Upper lobe of left lung (tissue), 6 donors: Measurements from ENCODE around the gene PPP1R14D. TPM values are rescaled to one million over a fixed set of nuclear protein-coding genes. Genes with fewer than 3 reads are reported as not detected.

Experiments used
- ATAC-seq, 2 donors: fragments of 200-7000 bp; cut with Tn5 transposase; one replicate each; pipeline ENCODE4 v1.9.1; 2022; ENCODE audit warnings: mild to moderate bottlenecking in 2 of 2, moderate library complexity in 2 of 2; ENCODE audit not compliant: low FRiP score in 2 of 2
- DNase-seq, 2 donors: peaks; one replicate each; pipeline ENCODE4 v3.0.0-alpha.2; 2019 to 2020
- H3K27ac ChIP-seq, 4 donors: fragments of 200-600 bp; sonication (generic); one replicate each; pipeline ENCODE4 v1.5.1; 2016 to 2019
- H3K27me3 ChIP-seq, 4 donors: fragments of 200-600 bp; sonication (generic); one replicate each; pipeline ENCODE4 v1.5.1; 2017 to 2019
- H3K36me3 ChIP-seq, 4 donors: fragments of 200-600 bp; sonication (generic); one replicate each; pipeline ENCODE4 v1.5.1; 2016 to 2019
- H3K4me1 ChIP-seq, 4 donors: fragments of 200-600 bp; sonication (generic); one replicate each; pipeline ENCODE4 v1.5.1; 2018 to 2019
- H3K4me3 ChIP-seq, 4 donors: fragments of 200-600 bp; sonication (generic); one replicate each; pipeline ENCODE4 v1.5.1; 2017 to 2019; ENCODE audit warnings: mild to moderate bottlenecking in 2 of 4, moderate library complexity in 1 of 4
- H3K9me3 ChIP-seq, 4 donors: fragments of 200-600 bp; sonication (generic); one replicate each; pipeline ENCODE4 v1.5.1; 2018 to 2019
- CTCF ChIP-seq, 6 experiments: fragments of 450-650 bp in 4 of 6; fragments of 200-600 bp in 2 of 6; sonication (generic) in 2 of 6; IDR thresholded peaks; one replicate each; pipeline ENCODE4 v1.5.1; 2016 to 2019; ENCODE audit warnings: antibody characterized with exemption in 6 of 6
- EP300 ChIP-seq, 4 donors: sonication (generic); formaldehyde crosslinking; IDR thresholded peaks; one replicate each; pipeline ENCODE4 v1.5.1; 2017; ENCODE audit warnings: antibody characterized with exemption in 4 of 4, control low read depth in 2 of 4
- POLR2A ChIP-seq, 4 donors: fragments of 450-650 bp; IDR thresholded peaks; one replicate each; pipeline ENCODE4 v1.5.1; 2016 to 2017; ENCODE audit warnings: antibody characterized with exemption in 4 of 4, mild to moderate bottlenecking in 2 of 4
- POLR2AphosphoS5 ChIP-seq, 2 donors: sonication (generic); formaldehyde crosslinking; IDR thresholded peaks; one replicate each; pipeline ENCODE4 v1.5.1; 2017; ENCODE audit warnings: antibody characterized with exemption in 2 of 2
- WGBS, 2 donors: methylation state at CpG; one replicate each; pipeline ENCODE4 v1.1.5; 2017 to 2018; 5-methylcytosine and 5-hydroxymethylcytosine counted together
- small RNA-seq, 4 donors: library from RNA; depleted of rRNA; stranded (forward); fragments of <200 nt; gene quantifications; one replicate each; pipeline ENCODE3, GENCODE V24; 2016
- total RNA-seq, 6 donors: library from RNA; depleted of rRNA in 4 of 6; stranded (reverse); fragments of >200 nt in 4 of 6; gene quantifications; one replicate each; pipeline versions ENCODE4 v1.1.0 to v1.2.1, GENCODE V29; 2016 to 2021
- donor health status: DM: no; HTN: no; CAD: no; lungs with moderate emphysema.
- donor health status: DM: no; HTN: yes; CAD: no; lungs with severe emphysema.

The PPP1R14D gene
- total RNA-seq, 6 donors from 2014 or later = 0.34 to 3.3 TPM; not detected in 4

DNA sequence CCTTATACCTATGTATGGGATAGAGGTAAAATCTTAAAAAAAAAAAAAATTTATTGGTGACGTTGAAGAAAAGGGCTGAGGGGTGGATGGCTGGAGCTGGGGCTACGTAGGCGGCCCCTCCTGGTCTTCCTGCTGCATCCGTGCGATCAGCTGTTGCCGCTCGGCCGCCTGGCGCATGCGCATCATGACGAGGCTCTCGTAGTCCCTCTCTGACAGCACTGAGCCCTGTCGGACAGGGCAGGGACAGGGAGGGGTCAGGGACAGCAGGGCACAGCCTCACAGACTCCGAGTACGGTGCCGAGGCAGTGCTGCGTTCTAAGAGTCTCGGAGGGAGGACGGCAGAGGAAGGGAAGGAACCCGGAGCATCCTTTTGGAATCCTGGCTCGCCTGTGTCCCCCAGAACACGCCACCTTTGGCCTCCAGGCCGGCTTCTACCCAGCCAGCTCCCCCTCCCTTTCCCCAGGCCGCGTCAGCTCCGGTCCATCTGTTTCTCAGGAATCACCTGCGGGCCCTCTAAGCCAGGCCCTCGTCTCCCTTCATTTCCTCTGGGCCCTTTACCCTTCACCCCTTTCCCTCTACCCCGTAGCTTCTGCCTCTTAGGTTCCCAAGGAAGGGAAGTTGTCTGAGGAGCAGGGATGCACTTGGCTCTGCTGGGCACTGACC is 60.5 kb downstream of the PPP1R14D start:
- ATAC-seq = no peak
- H3K4me1 ChIP-seq = peaks cover 31 to 72% (median 49%) of the 10 kb centered on the region in 4 donors
- H3K36me3 ChIP-seq = peaks cover 0 to 46% (median 25%) of the 10 kb centered on the region in 4 donors
- TF ChIP-seq POLR2AphosphoS5 (IDR thresholded peaks at IDR 0.05) (no peak), EP300 (IDR thresholded peaks at IDR 0.05) (no peak), POLR2A (IDR thresholded peaks at IDR 0.05) (no peak), CTCF (IDR thresholded peaks at IDR 0.05) (no peak)
- peak in 1 of 2 donors; percentile 80 for DNase-seq
- WGBS, 2 donors = 89 to 97% methylated on average over 29 of the region's 29 CpGs
- H3K4me3 ChIP-seq = no peak overlapping the region
- H3K27me3 ChIP-seq = no peaks in the 10 kb centered on the region
- peak overlapping the region in 1 of 4 donors; percentile 75 for H3K27ac ChIP-seq
- H3K9me3 ChIP-seq = no peaks in the 10 kb centered on the region

DNA sequence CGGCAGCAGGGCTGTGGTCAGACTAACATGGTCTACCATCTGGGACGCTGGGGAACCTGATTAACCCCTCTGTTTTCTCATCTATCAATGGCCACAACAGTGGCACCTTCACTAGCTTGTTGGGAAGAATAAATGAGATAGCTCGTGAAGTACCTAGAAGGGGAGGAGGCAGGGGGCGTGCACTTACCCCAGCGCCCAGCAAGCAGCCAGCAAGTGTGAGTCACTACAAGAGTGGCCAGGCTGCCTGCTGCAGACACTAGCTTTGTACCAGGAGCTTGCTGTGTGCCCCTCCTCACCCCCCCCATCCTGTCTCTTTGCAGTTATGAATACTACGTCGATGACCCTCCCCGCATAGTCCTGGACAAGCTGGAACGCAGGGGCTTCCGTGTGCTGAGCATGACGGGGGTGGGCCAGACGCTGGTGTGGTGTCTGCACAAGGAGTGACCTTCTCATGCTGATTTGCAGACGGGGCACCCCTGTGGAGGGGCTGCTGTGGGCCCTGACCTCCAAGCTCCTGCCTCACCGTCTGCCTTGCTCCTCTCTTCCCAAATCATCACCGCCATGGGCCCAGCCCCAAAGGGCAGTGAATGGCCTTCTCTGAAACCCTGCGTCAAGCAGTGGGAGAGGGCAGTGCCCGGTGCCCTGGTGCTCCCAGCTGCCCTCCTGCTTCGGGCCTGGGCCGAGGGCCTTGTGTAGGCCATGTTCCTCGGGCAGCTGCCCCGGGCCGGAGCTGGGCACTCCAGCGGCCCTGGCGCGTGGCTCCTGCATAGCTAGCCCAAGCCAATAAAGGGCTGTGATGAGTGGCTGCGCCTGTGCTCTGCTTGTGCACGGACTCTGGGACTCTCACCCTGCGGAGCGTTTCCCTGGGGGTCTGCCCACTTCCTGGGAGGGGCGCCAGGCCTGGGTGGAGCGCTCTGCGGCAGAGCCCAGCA is 61.3 kb downstream of the PPP1R14D start:
- no peaks in the 10 kb centered on the region for H3K27me3 ChIP-seq
- no peak for ATAC-seq
- TF ChIP-seq POLR2AphosphoS5 (IDR thresholded peaks at IDR 0.05) (no peak), EP300 (IDR thresholded peaks at IDR 0.05) (no peak), CTCF (IDR thresholded peaks at IDR 0.05) (no peak), POLR2A (IDR thresholded peaks at IDR 0.05) (no peak)
- DNase-seq = peak in 1 of 2 donors; percentile 76
- peaks cover 35 to 77% (median 52%) of the 10 kb centered on the region in 4 donors for H3K4me1 ChIP-seq
- no peak overlapping the region for H3K4me3 ChIP-seq
- 93 to 95% methylated on average over 16 to 32 of the region's 32 CpGs for WGBS, 2 donors
- peaks cover 0 to 39% (median 21%) of the 10 kb centered on the region in 4 donors for H3K36me3 ChIP-seq
- no peaks in the 10 kb centered on the region for H3K9me3 ChIP-seq
- peak overlapping the region in 1 of 4 donors; percentile 32 for H3K27ac ChIP-seq

- Histone ChIP-seq H3K27ac (peak overlapping the region in 3 of 4 donors; percentile 84 to 91 (median 85)), H3K9me3 (no peaks in the 10 kb centered on the region), H3K36me3 (peaks cover 0 to 31% (median 20%) of the 10 kb centered on the region in 4 donors), H3K4me3 (no peak overlapping the region), H3K4me1 (peaks cover 35 to 77% (median 52%) of the 10 kb centered on the region in 4 donors), H3K27me3 (no peaks in the 10 kb centered on the region)
- WGBS, 2 donors = 57 to 87% methylated on average over 5 to 7 of the region's 7 CpGs
- ATAC-seq (no peak), DNase-seq (no peak)
- TF ChIP-seq POLR2AphosphoS5 (IDR thresholded peaks at IDR 0.05) (no peak), EP300 (IDR thresholded peaks at IDR 0.05) (no peak), POLR2A (IDR thresholded peaks at IDR 0.05) (no peak)
Observed at GRCh38 chr15:40766194-40766815, 62.2 kb downstream of the PPP1R14D start.

Small RNAs within 50 kb of the gene (small RNA-seq; reads per million reads assigned to genes)
- gene AC025166.1 = 0 reads per million in 4 donors

Other genes starting within 250 kb of the PPP1R14D start
- gene KNL1, start 234.5 kb downstream of the PPP1R14D start, total RNA-seq = 1 to 10 TPM in 3 of 6 donors, under 1 TPM in 3; under 0.01 to 2.4 (median 1.3) TPM
- gene RAD51, start 133.5 kb downstream of the PPP1R14D start, total RNA-seq = 1 to 10 TPM in 5 of 6 donors, not detected in 1; 1.0 to 3.4 (median 2.1) TPM
- gene RMDN3, start 73.5 kb downstream of the PPP1R14D start, total RNA-seq = 100 to 1,000 TPM in 4 of 6 donors, 10 to 100 TPM in 2; 57.3 to 123 (median 105) TPM
- gene GCHFR, start 64.6 kb downstream of the PPP1R14D start, total RNA-seq = 100 to 1,000 TPM in 4 of 6 donors, 10 to 100 TPM in 2; 84.9 to 206 (median 105) TPM
- 1 to 10 TPM in 5 of 6 donors, under 1 TPM in 1; 0.81 to 4.2 (median 1.4) TPM for gene C15orf62, start 58.7 kb downstream of the PPP1R14D start, total RNA-seq
- gene ZFYVE19, start 21.6 kb downstream of the PPP1R14D start, total RNA-seq = 100 to 1,000 TPM in 1 of 6 donors, 10 to 100 TPM in 5; 19.4 to 104 (median 32.5) TPM
- 10 to 100 TPM; 15.4 to 51.3 (median 30.0) TPM for gene DNAJC17, start 21.2 kb downstream of the PPP1R14D start, total RNA-seq
- 100 to 1,000 TPM in 5 of 6 donors, 10 to 100 TPM in 1; 99.3 to 252 (median 163) TPM for gene SPINT1, start 15.3 kb upstream of the PPP1R14D start, total RNA-seq
- 1 to 10 TPM in 1 of 6 donors, under 1 TPM in 2, not detected in 3; 0.46 to 2.1 (median 0.77) TPM for gene RHOV, start 45.5 kb upstream of the PPP1R14D start, total RNA-seq
- gene VPS18, start 65.7 kb upstream of the PPP1R14D start, total RNA-seq = 10 to 100 TPM; 19.9 to 43.2 (median 29.2) TPM
- 10 to 100 TPM in 5 of 6 donors, 1 to 10 TPM in 1; 9.5 to 38.0 (median 13.7) TPM for gene DLL4, start 100.6 kb upstream of the PPP1R14D start, total RNA-seq
- 10 to 100 TPM in 1 of 6 donors, 1 to 10 TPM in 5; 2.6 to 11.1 (median 3.4) TPM for gene CHAC1, start 124.8 kb upstream of the PPP1R14D start, total RNA-seq